GM18867 (cell line): ENCODE measurements around the gene CR1L.
A peak's percentile ranks its signal among the peaks of the same experiment; 100 is the strongest.
"Not testable (repeated sequence)": the region's sequence is repeated elsewhere in the genome, so short reads cannot be mapped to it uniquely, and the experiment has no call there.

Experiments
- ATAC-seq: cut with Tn5 transposase; IDR thresholded peaks from one replicate; pipeline ENCODE4 v1.9.1; 2021; ENCODE audit warnings: mild to moderate bottlenecking, moderate library complexity; ENCODE audit not compliant: unreplicated experiment

Gene CR1L

DNA sequence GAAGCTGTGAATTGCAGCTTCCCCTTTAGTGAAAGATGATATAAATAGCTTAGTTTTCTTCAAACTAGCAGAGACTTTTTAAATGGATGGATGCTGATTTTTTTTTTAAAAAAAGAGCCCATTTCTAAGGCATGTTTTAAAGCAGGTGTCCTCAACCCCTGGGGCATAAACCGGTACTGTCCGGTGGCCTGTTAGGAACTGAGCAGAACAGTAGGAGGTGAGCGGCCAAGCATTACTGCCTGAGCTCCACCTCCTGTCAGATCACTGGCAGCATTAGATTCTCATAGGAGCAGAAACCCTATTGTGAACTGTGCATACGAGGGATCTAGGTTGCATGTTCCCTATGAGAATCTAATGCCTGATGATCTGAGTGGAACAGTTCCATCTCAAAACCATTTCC, 31.2 kb downstream of the CR1L start:
- ATAC-seq, result no peak

GRCh38 chr1:207680590-207681388, 35.9 kb downstream of the CR1L start:
- not testable (repeated sequence) for ATAC-seq

- not testable (repeated sequence) for ATAC-seq
Measured at GRCh38 chr1:207682872-207683434, 38.0 kb downstream of the CR1L start.

- not testable (repeated sequence) for ATAC-seq
Measured at GRCh38 chr1:207690551-207690950, 45.6 kb downstream of the CR1L start.

GRCh38 chr1:207691010-207691409, 46.1 kb downstream of the CR1L start:
- no peak for ATAC-seq

DNA sequence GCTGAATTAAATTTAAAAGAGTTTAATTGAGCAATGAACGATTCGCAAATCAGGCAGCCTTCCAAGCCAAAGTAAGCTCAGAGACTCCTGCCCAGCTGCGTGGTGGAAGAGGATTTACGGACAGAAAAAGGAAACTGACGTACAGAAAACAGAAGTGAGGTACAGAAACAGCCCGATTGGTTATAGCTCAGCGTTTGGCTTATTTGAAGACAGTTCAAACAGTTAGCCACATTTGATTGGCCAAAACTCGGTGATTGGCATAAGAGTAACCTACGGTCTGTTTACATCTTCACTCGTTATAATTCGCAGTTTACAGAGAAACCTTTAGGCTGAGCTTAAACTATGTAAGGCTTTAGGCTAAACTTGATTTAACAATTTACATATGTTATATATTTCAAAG, 46.9 kb downstream of the CR1L start:
- no peak for ATAC-seq

GRCh38 chr1:207692291-207692690, 47.4 kb downstream of the CR1L start:
- ATAC-seq, result not testable (repeated sequence)

GRCh38 chr1:207695891-207696290, 51.0 kb downstream of the CR1L start:
- ATAC-seq, result no peak

GRCh38 chr1:207698822-207699483, 54.0 kb downstream of the CR1L start:
- ATAC-seq, result peak; percentile 56

- ATAC-seq, result no peak
Measured at GRCh38 chr1:207702317-207702716, 57.4 kb downstream of the CR1L start.

- no peak for ATAC-seq
Measured at GRCh38 chr1:207703712-207704111, 58.8 kb downstream of the CR1L start.

- not testable (repeated sequence) for ATAC-seq
Measured at GRCh38 chr1:207708004-207708403, 63.1 kb downstream of the CR1L start.

DNA sequence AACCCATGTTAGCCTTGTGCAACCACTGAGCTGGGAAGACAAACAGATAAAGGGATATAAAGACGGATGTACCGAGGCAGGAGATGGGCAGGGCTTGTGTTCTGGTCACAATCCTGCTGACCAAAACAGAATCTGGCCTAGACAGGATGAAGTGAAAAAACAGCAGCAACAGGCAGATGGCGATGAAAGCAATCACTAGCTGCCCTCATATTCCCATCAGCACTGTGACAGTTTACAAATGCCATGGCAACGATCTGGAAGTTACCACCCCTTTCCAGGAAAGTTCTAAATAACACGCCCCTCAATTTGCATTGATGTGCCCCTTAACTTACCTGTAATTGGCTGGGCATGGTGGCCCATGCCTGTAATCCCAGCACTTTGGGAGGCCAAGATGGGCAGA, 66.4 kb downstream of the CR1L start:
- ATAC-seq, result no peak

DNA sequence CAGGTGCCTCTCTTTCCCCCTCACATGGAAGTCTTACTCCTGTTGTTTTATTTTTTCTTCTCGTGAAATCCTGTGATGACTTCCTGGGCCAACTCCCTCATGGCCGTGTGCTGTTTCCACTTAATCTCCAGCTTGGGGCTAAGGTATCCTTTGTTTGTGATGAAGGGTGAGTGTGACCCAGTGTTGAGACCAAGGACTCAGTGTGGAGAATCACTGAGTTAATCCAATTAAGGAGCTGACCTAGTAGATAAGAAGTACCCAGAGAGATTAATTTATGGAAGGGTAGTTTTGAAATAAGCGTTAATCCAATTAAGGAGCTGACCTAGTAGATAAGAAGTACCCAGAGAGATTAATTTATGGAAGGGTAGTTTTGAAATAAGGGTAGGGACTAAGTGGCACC, 67.8 kb downstream of the CR1L start:
- not testable (repeated sequence) for ATAC-seq

DNA sequence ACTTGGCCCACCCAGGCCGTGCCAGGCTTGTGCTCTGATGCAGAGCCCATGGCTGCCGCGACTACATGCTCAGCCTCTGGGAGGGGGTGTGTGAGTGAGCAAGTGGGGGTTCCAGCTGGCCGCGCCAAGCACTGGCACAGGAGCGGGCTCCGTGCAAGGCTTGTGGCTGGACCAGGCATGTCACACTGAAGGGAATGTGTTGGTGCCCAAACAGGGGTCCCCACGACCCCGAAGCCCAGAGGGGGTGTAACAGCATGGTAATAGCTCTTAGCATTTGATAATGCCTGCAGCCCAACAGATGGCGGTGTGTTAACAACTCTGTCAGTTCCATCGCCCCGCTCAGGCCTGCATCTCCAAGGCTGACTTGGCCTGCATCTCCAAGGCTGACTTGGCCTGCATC, 68.6 kb downstream of the CR1L start:
- no peak for ATAC-seq

- ATAC-seq, result no peak
Measured at GRCh38 chr1:207719234-207719633, 74.3 kb downstream of the CR1L start.

- ATAC-seq, result not testable (repeated sequence)
Measured at GRCh38 chr1:207728200-207728858, 83.4 kb downstream of the CR1L start.

DNA sequence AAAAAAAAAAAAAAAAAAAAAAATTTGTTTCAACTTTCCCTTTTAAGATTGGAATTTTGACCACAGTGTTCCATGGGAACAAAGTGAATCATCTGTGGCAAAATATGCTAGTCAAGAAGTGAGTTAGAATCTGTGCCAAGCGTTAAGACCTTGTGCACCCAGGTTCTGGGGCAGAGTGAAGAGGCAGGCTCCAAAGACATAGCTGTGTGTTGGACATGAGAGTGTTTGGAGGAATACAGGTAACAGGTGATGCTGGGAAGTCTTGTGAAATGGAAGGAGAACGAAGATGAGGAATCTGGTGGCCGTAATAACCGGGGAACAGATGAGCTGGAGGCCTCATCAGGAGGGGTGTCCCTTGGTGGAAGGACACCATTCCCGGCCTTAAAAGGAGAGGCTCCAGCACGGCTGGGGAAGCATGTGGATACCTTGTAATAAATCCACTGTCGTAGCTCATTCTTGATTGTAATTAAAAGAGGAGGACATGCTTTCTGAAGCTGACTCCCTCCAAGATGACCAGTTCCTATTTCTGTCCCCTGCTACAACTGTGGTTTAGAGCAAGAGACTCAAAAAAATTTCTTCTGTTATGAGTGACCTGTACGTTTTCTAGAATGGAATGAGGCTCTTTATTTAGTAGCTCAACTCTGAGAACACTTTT, 92.7 kb downstream of the CR1L start:
- ATAC-seq, result not testable (repeated sequence)

GRCh38 chr1:207738158-207738659, 93.3 kb downstream of the CR1L start:
- not testable (repeated sequence) for ATAC-seq

DNA sequence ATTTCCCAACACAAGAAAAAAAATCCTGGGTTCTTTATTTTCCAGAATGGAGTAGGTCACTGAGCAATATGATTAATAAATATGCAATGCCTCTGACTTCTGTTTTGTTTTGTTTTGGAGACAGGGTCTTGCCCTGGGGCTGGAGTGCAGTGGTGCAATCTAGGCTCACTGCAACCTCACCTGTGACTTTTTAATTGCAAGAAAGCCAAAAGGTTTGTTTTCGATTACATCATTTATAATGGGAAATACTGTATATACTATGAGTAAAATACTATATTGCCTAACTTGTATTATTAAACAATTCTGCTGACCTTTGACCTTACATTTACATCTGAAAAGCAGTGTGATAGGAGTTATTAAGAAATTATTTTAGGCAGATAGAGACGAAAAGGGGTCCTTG, 95.3 kb downstream of the CR1L start:
- no peak for ATAC-seq
